GM23338 (cell line): ENCODE results near the gene OR12D1. TPM values are rescaled to one million over a fixed set of nuclear protein-coding genes. Genes with fewer than 3 reads are reported as not detected.

Source experiments
- ATAC-seq: fragments of 200-7000 bp; cut with Tn5 transposase; 3 replicates; pipeline ENCODE4 v1.9.1; 2020
- DNase-seq: peaks from one replicate; pipeline ENCODE4 v3.0.0-alpha.2; 2015; ENCODE audit warnings: low spot score
- H2AFZ ChIP-seq: fragments of 200-600 bp; sonication (generic); 2 replicates; pipeline ENCODE4 v1.8.0; 2016; ENCODE audit warnings: antibody characterized with exemption, mild to moderate bottlenecking, moderate library complexity
- H3F3A ChIP-seq: fragments of 200-600 bp; sonication (generic); replicated peaks from 2 replicates; pipeline ENCODE4 v1.8.0; 2017; ENCODE audit warnings: antibody characterized with exemption, mixed run types, low read depth
- H3K27ac ChIP-seq: fragments of 200-600 bp; sonication (generic); 2 replicates; pipeline ENCODE4 v1.6.1; 2016; ENCODE audit warnings: low read depth
- H3K27me3 ChIP-seq: fragments of 200-600 bp; sonication (generic); 2 replicates; pipeline ENCODE4 v1.8.0; 2016; ENCODE audit warnings: mild to moderate bottlenecking, mixed run types, moderate library complexity; ENCODE audit not compliant: insufficient read depth
- H3K36me3 ChIP-seq: fragments of 200-600 bp; sonication (generic); 2 replicates; pipeline ENCODE4 v1.8.0; 2016; ENCODE audit warnings: mild to moderate bottlenecking; ENCODE audit not compliant: insufficient read depth
- H3K4me1 ChIP-seq: fragments of 200-600 bp; sonication (generic); 2 replicates; pipeline ENCODE4 v1.8.0; 2016; ENCODE audit warnings: mild to moderate bottlenecking, moderate library complexity; ENCODE audit not compliant: insufficient read depth
- H3K4me2 ChIP-seq: fragments of 200-600 bp; sonication (generic); 2 replicates; pipeline ENCODE4 v1.7.1; 2017; ENCODE audit warnings: mixed run types
- H3K4me3 ChIP-seq: fragments of 200-600 bp; sonication (generic); 2 replicates; pipeline ENCODE4 v1.6.1; 2016; ENCODE audit warnings: mixed run types
- H3K79me2 ChIP-seq: fragments of 200-600 bp; sonication (generic); replicated peaks from 2 replicates; pipeline ENCODE4 v1.8.0; 2017; ENCODE audit warnings: mild to moderate bottlenecking; ENCODE audit not compliant: insufficient read depth
- H3K9me2 ChIP-seq: fragments of 200-600 bp; sonication (generic); 2 replicates; pipeline ENCODE4 v1.8.0; 2017; ENCODE audit not compliant: insufficient read depth
- H4K20me1 ChIP-seq: fragments of 200-600 bp; sonication (generic); replicated peaks from 2 replicates; pipeline ENCODE4 v1.8.0; 2017; ENCODE audit warnings: mild to moderate bottlenecking; ENCODE audit not compliant: insufficient read depth
- H3K27ac Mint-ChIP-seq: 2 replicates; pipeline ENCODE4 v1.8.0; 2020; ENCODE audit warnings: inconsistent platforms, mild to moderate bottlenecking, moderate library complexity, mixed read lengths
- H3K27me3 Mint-ChIP-seq: 3 replicates; pipeline ENCODE4 v1.8.0; 2022; ENCODE audit warnings: low read depth, mild to moderate bottlenecking, moderate library complexity, mixed read lengths, inconsistent platforms; ENCODE audit not compliant: insufficient read depth, poor library complexity
- H3K36me3 Mint-ChIP-seq: 3 replicates; pipeline ENCODE4 v1.8.0; 2021; ENCODE audit warnings: low read depth, mild to moderate bottlenecking, inconsistent platforms, moderate library complexity, mixed read lengths
- H3K4me1 Mint-ChIP-seq: 3 replicates; pipeline ENCODE4 v1.8.0; 2020; ENCODE audit warnings: mild to moderate bottlenecking, inconsistent platforms, mixed read lengths
- H3K4me3 Mint-ChIP-seq: 3 replicates; pipeline ENCODE4 v1.8.0; 2021; ENCODE audit warnings: moderate library complexity, mild to moderate bottlenecking, inconsistent platforms, mixed read lengths
- H3K9me3 Mint-ChIP-seq: 3 replicates; pipeline ENCODE4 v1.8.0; 2020; ENCODE audit warnings: moderate library complexity, mild to moderate bottlenecking, inconsistent platforms, mixed read lengths
- CREB1 ChIP-seq: fragments of 250-450 bp; sonication (Bioruptor Pico); IDR thresholded peaks from 2 replicates; pipeline ENCODE4 v1.5.0; 2020; ENCODE audit warnings: low read depth, mild to moderate bottlenecking, moderate library complexity
- CTCF ChIP-seq, 2 experiments: fragments of 200-600 bp in 1 of 2; sonication (generic) in 1 of 2; conservative IDR thresholded peaks; 2 replicates each; pipeline versions ENCODE4 v1.5.1 to v1.6.1; 2016 to 2017; ENCODE audit warnings: antibody characterized with exemption in 2 of 2, low read depth in 2 of 2, mild to moderate bottlenecking in 2 of 2, moderate library complexity in 1 of 2
- ETS1 ChIP-seq: IDR thresholded peaks from 2 replicates; pipeline ENCODE4 v1.6.1; 2016; ENCODE audit warnings: antibody characterized with exemption
- EZH2 ChIP-seq: fragments of 200-600 bp; sonication (generic); IDR thresholded peaks from one replicate; pipeline ENCODE4 v1.8.0; 2017; ENCODE audit warnings: antibody characterized with exemption, mild to moderate bottlenecking, low read depth; ENCODE audit not compliant: unreplicated experiment
- EZH2phosphoT487 ChIP-seq: fragments of 200-600 bp; sonication (generic); IDR thresholded peaks from one replicate; pipeline ENCODE4 v1.8.1; 2018; ENCODE audit warnings: antibody characterized with exemption; ENCODE audit not compliant: unreplicated experiment
- JUNB ChIP-seq: IDR thresholded peaks from one replicate; pipeline ENCODE4 v1.6.1; 2016; ENCODE audit warnings: antibody characterized with exemption; ENCODE audit not compliant: unreplicated experiment
- NANOG ChIP-seq: IDR thresholded peaks from 2 replicates; pipeline ENCODE4 v1.6.1; 2016; ENCODE audit warnings: antibody characterized with exemption, borderline replicate concordance
- POLR2AphosphoS5 ChIP-seq: IDR thresholded peaks from 2 replicates; pipeline ENCODE4 v1.6.1; 2016; ENCODE audit warnings: antibody characterized with exemption, low read depth
- REST ChIP-seq: IDR thresholded peaks from one replicate; pipeline ENCODE4 v1.6.1; 2018; ENCODE audit warnings: antibody characterized with exemption; ENCODE audit not compliant: unreplicated experiment
- STAT1 ChIP-seq: IDR thresholded peaks from one replicate; pipeline ENCODE4 v1.6.1; 2016; ENCODE audit warnings: antibody characterized with exemption; ENCODE audit not compliant: unreplicated experiment
- ZNF114 ChIP-seq: fragments of 250-450 bp; sonication (Bioruptor Pico); IDR thresholded peaks from 2 replicates; pipeline ENCODE4 v1.5.0; 2020; ENCODE audit warnings: mild to moderate bottlenecking, moderate library complexity
- ZNF331 ChIP-seq: fragments of 250-450 bp; sonication (Bioruptor Pico); IDR thresholded peaks from 2 replicates; pipeline ENCODE4 v1.5.0; 2020; ENCODE audit warnings: low read depth, mild to moderate bottlenecking, moderate library complexity
- polyA plus RNA-seq: library from polyadenylated mRNA; unstranded; fragments of >200 nt; fragmentation: Nextera tagmentation; extraction: Ambion mirVana; gene quantifications from 2 replicates; pipeline ENCODE4 v1.2.1, GENCODE V29; 2016
- total RNA-seq: library from RNA; depleted of rRNA; stranded (reverse); fragments of >200 nt; shearing (Covaris generic); gene quantifications from 2 replicates; pipeline ENCODE4 v1.2.3, GENCODE V29; 2014
- TF ChIP-seq, protein P1 (sequence below): fragments of 250-450 bp; sonication (Bioruptor Pico); IDR thresholded peaks from 2 replicates; pipeline ENCODE4 v1.5.0; 2020; ENCODE audit warnings: mild to moderate bottlenecking, moderate library complexity

Gene OR12D1
- total and polyA plus RNA-seq, 2 experiments from 2014 or later: not detected

DNA sequence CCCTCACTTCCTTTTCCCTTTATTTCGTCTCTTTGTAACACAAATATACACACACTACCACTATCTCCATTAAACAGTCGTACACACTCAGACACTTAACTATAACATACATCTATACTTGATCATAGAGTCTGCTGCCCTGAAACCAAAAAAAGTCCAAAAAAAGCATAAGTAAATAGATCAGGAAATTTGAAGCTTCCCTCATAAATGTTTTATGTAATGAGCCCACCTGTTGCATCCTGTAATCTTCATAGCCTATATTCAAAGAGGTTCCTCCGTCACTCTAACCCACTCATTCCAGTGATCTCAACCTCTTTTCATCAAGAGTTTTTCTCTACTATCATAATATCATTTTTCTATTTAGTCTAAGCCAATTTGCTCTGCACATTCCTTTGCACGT is 26.2 kb upstream of the OR12D1 start:
- Histone ChIP-seq H2AFZ (no peak overlapping the region), H3K4me2 (no peak overlapping the region), H3K4me1 (no peaks in the 10 kb centered on the region), H3K27me3 (no peaks in the 10 kb centered on the region), H3K27ac (no peak overlapping the region), H3K79me2 (no peaks in the 10 kb centered on the region), H4K20me1 (no peaks in the 10 kb centered on the region), H3K36me3 (no peaks in the 10 kb centered on the region), H3K4me3 (no peak overlapping the region), H3K9me2 (no peaks in the 10 kb centered on the region), H3F3A (no peaks in the 10 kb centered on the region)
- H3K36me3 Mint-ChIP-seq: no peaks in the 10 kb centered on the region
- no peak overlapping the region for H3K4me3 Mint-ChIP-seq
- DNase-seq (no peak), ATAC-seq (no peak)
- no peak for TF ChIP-seq CREB1
- no peak for TF ChIP-seq STAT1
- no peak for TF ChIP-seq REST
- no peak for TF ChIP-seq JUNB
- TF ChIP-seq CTCF (conservative IDR thresholded peaks at IDR 0.05; ENCODE audit: low read depth in 2 of 2): no peak
- TF ChIP-seq POLR2AphosphoS5: no peak
- TF ChIP-seq EZH2: no peak
- TF ChIP-seq ZNF331: no peak
- no peak for TF ChIP-seq NANOG
- TF ChIP-seq ETS1: no peak
- no peak for TF ChIP-seq EZH2phosphoT487
- TF ChIP-seq, protein P1, sequence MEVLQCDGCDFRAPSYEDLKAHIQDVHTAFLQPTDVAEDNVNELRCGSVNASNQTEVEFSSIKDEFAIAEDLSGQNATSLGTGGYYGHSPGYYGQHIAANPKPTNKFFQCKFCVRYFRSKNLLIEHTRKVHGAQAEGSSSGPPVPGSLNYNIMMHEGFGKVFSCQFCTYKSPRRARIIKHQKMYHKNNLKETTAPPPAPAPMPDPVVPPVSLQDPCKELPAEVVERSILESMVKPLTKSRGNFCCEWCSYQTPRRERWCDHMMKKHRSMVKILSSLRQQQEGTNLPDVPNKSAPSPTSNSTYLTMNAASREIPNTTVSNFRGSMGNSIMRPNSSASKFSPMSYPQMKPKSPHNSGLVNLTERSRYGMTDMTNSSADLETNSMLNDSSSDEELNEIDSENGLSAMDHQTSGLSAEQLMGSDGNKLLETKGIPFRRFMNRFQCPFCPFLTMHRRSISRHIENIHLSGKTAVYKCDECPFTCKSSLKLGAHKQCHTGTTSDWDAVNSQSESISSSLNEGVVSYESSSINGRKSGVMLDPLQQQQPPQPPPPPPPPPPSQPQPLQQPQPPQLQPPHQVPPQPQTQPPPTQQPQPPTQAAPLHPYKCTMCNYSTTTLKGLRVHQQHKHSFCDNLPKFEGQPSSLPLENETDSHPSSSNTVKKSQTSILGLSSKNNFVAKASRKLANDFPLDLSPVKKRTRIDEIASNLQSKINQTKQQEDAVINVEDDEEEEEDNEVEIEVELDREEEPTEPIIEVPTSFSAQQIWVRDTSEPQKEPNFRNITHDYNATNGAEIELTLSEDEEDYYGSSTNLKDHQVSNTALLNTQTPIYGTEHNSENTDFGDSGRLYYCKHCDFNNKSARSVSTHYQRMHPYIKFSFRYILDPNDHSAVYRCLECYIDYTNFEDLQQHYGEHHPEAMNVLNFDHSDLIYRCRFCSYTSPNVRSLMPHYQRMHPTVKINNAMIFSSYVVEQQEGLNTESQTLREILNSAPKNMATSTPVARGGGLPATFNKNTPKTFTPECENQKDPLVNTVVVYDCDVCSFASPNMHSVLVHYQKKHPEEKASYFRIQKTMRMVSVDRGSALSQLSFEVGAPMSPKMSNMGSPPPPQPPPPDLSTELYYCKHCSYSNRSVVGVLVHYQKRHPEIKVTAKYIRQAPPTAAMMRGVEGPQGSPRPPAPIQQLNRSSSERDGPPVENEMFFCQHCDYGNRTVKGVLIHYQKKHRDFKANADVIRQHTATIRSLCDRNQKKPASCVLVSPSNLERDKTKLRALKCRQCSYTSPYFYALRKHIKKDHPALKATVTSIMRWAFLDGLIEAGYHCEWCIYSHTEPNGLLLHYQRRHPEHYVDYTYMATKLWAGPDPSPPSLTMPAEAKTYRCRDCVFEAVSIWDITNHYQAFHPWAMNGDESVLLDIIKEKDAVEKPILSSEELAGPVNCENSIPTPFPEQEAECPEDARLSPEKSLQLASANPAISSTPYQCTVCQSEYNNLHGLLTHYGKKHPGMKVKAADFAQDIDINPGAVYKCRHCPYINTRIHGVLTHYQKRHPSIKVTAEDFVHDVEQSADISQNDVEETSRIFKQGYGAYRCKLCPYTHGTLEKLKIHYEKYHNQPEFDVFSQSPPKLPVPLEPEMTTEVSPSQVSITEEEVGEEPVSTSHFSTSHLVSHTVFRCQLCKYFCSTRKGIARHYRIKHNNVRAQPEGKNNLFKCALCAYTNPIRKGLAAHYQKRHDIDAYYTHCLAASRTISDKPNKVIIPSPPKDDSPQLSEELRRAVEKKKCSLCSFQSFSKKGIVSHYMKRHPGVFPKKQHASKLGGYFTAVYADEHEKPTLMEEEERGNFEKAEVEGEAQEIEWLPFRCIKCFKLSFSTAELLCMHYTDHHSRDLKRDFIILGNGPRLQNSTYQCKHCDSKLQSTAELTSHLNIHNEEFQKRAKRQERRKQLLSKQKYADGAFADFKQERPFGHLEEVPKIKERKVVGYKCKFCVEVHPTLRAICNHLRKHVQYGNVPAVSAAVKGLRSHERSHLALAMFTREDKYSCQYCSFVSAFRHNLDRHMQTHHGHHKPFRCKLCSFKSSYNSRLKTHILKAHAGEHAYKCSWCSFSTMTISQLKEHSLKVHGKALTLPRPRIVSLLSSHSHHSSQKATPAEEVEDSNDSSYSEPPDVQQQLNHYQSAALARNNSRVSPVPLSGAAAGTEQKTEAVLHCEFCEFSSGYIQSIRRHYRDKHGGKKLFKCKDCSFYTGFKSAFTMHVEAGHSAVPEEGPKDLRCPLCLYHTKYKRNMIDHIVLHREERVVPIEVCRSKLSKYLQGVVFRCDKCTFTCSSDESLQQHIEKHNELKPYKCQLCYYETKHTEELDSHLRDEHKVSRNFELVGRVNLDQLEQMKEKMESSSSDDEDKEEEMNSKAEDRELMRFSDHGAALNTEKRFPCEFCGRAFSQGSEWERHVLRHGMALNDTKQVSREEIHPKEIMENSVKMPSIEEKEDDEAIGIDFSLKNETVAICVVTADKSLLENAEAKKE (CRISPR knock-in tag): no peak
- no peak for TF ChIP-seq ZNF114
- H3K27ac Mint-ChIP-seq: no peak overlapping the region
- no peaks in the 10 kb centered on the region for H3K4me1 Mint-ChIP-seq
- H3K9me3 Mint-ChIP-seq: no peaks in the 10 kb centered on the region
- no peaks in the 10 kb centered on the region for H3K27me3 Mint-ChIP-seq
